Cerebellar cortex (tissue), 1 donor: ENCODE results near the gene CHAD.

Experiments
- DNase-seq: peaks from one replicate; pipeline ENCODE4 v3.0.0-alpha.2; 2015; ENCODE audit warnings: low spot score

The CHAD gene

GRCh38 chr17:50473901-50474300 lies 5.2 kb upstream of the CHAD start:
- no peak for DNase-seq

GRCh38 chr17:50472761-50473161 lies 4.1 kb upstream of the CHAD start:
- DNase-seq, result peak; percentile 59

GRCh38 chr17:50472286-50472685 lies 3.6 kb upstream of the CHAD start:
- DNase-seq, result no peak

GRCh38 chr17:50471009-50471905 lies 2.6 kb upstream of the CHAD start:
- peak; percentile 28 for DNase-seq

GRCh38 chr17:50470426-50470825 lies 1.7 kb upstream of the CHAD start:
- peak; percentile 65 for DNase-seq

GRCh38 chr17:50469671-50470305 lies 1.1 kb upstream of the CHAD start:
- DNase-seq, result peak; percentile 27

GRCh38 chr17:50469208-50469605 lies 527 bp upstream of the CHAD start:
- no peak for DNase-seq

- no peak for DNase-seq
Measured at GRCh38 chr17:50467855-50468303, 801 bp downstream of the CHAD start.

GRCh38 chr17:50467114-50467854 lies 1.4 kb downstream of the CHAD start:
- peak; percentile 25 for DNase-seq

GRCh38 chr17:50466371-50467113 lies 2.1 kb downstream of the CHAD start:
- peak; percentile 31 for DNase-seq

GRCh38 chr17:50465635-50466034 lies 3.0 kb downstream of the CHAD start:
- no peak for DNase-seq

- no peak for DNase-seq
Measured at GRCh38 chr17:50465171-50465570, 3.5 kb downstream of the CHAD start.

- no peak for DNase-seq
Measured at GRCh38 chr17:50464736-50465135, 3.9 kb downstream of the CHAD start.

- DNase-seq, result no peak
Measured at GRCh38 chr17:50464121-50464520, 4.6 kb downstream of the CHAD start.

- no peak for DNase-seq
Measured at GRCh38 chr17:50462446-50462845, 6.2 kb downstream of the CHAD start.

- no peak for DNase-seq
Measured at GRCh38 chr17:50461550-50462132, 7.0 kb downstream of the CHAD start.

- DNase-seq, result no peak
Measured at GRCh38 chr17:50460831-50461526, 7.7 kb downstream of the CHAD start.

GRCh38 chr17:50459756-50460155 lies 8.9 kb downstream of the CHAD start:
- DNase-seq, result no peak

GRCh38 chr17:50458701-50459676 lies 9.7 kb downstream of the CHAD start:
- DNase-seq, result no peak

- DNase-seq, result no peak
Measured at GRCh38 chr17:50458270-50458669, 10.4 kb downstream of the CHAD start.
